Hepatocyte (in vitro differentiated cells): ENCODE results near the gene LHFPL2.

Experiments
- EZH2 ChIP-seq: fragments of 200-600 bp; sonication (generic); IDR thresholded peaks from 2 replicates; pipeline ENCODE4 v1.6.1; 2016; ENCODE audit warnings: antibody characterized with exemption, mild to moderate bottlenecking, borderline replicate concordance
- EZH2phosphoT487 ChIP-seq: fragments of 200-600 bp; sonication (generic); IDR thresholded peaks from one replicate; pipeline ENCODE4 v1.6.1; 2018; ENCODE audit warnings: antibody characterized with exemption, mild to moderate bottlenecking, low read depth, moderate library complexity; ENCODE audit not compliant: unreplicated experiment, severe bottlenecking
- TF ChIP-seq, protein P1 (sequence below): fragments of 200-600 bp; sonication (generic); IDR thresholded peaks from 2 replicates; pipeline ENCODE4 v1.5.1; 2016; ENCODE audit warnings: antibody characterized with exemption, mild to moderate bottlenecking; ENCODE audit not compliant: poor library complexity

DNA sequence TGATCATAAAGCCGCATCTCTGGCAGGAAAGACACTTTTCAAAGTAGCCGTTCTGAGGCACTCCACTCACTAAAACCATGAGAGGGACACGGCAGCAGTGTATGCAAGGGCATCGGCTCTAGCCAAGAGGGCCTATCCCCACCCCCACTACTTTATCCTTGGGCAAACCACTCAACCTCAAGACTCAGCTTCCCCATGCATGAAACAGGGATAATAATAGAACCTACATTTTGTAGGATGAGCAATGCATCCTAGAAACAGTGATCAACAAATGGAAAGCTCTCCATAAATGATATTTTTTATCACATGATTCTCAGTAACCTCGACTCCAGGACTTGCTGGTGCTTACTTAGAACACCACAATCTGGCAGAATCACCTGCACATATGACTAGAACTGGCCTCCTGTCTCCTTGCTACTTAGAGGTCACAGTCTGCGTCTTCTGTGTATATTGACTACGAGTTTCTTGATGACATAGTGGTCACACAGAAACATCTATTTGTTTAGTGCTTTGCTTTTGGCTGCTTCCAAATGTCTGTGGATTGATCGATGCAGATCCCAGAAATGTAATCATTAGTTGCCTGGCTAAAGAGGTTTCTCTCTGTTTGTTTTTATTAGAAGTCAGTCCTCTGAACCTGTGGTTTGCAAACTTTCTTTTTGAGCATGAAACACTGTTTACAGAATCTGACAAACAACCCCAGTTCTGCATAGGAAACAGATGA is 102.1 kb downstream of the LHFPL2 start:
- TF ChIP-seq, protein P1, sequence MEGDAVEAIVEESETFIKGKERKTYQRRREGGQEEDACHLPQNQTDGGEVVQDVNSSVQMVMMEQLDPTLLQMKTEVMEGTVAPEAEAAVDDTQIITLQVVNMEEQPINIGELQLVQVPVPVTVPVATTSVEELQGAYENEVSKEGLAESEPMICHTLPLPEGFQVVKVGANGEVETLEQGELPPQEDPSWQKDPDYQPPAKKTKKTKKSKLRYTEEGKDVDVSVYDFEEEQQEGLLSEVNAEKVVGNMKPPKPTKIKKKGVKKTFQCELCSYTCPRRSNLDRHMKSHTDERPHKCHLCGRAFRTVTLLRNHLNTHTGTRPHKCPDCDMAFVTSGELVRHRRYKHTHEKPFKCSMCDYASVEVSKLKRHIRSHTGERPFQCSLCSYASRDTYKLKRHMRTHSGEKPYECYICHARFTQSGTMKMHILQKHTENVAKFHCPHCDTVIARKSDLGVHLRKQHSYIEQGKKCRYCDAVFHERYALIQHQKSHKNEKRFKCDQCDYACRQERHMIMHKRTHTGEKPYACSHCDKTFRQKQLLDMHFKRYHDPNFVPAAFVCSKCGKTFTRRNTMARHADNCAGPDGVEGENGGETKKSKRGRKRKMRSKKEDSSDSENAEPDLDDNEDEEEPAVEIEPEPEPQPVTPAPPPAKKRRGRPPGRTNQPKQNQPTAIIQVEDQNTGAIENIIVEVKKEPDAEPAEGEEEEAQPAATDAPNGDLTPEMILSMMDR = no peak
- no peak for TF ChIP-seq EZH2
- no peak for TF ChIP-seq EZH2phosphoT487
